Stimulated activated CD4-positive, alpha-beta T cell treated with anti-CD3 and anti-CD28 coated beads, Interleukin-2, amount 100 ng/mL, for 48 hours (primary cell): ENCODE data around the gene SFR1.

Experiments
- DNase-seq, 2 donors: peaks; one replicate each; pipeline ENCODE4 v3.0.0-alpha.2; 2020

Gene SFR1, protein sequence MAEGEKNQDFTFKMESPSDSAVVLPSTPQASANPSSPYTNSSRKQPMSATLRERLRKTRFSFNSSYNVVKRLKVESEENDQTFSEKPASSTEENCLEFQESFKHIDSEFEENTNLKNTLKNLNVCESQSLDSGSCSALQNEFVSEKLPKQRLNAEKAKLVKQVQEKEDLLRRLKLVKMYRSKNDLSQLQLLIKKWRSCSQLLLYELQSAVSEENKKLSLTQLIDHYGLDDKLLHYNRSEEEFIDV

DNA sequence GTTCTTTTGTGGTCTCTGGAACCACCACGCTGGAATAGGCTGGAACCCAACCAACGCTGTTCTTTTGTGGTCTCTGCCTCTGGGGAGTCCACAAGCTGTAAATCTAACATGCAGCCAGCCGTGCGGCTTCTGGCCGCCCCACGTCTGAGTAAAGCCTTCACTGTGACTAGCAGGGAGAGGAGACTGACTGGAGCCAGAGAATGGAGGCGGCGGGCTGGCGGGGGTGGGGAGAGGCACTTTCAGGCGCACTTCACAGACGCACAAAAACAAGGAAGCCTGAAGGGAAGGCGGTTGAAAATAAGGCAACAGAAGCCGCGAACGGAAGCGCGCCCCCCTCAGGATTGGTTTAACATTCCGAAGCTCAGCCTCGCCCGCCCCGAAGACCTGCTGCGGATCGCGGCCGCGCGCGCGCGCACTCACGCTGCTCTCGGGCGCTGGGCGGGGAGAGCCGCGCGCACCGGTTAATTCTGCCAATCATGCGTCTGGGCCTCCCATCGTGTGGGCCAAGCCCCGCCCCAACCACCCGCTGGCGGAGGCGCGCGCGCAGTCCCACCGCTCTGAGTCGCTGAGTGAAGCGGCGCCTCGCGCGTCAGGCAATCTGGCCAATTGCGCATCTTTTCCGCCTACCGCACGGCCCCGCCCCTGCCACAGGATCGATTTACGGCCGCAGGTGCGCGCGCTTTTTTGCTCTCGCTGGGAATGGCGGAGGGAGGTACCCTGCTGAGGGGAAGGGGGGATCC is at the start of gene SFR1:
SFR1 (plus strand) TSS at position 687 of the 740 bp plus-strand sequence; CDS start at position 700, 13 bp downstream.
- DNase-seq: peak; percentile 96 to 97

DNA sequence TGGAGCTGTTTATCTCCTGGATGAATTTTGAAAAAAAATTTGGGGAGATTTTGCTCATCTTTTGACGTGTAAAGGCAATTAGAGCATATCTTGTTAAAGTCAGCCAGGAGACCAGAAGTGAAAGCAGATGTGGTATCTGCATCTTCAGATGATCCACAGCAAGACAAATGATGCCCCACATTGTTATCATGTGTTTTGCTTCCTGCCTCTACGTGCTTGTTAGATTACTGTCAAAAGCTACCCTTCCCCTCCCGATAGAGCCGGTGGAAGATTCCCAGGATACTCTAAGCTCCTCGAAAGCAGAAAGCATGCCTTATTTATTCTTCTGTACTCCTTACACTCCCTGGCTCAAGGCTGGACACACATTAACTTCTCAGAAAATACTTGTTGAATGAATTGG is 49.2 kb upstream of the SFR1 start:
- no peak for DNase-seq

DNA sequence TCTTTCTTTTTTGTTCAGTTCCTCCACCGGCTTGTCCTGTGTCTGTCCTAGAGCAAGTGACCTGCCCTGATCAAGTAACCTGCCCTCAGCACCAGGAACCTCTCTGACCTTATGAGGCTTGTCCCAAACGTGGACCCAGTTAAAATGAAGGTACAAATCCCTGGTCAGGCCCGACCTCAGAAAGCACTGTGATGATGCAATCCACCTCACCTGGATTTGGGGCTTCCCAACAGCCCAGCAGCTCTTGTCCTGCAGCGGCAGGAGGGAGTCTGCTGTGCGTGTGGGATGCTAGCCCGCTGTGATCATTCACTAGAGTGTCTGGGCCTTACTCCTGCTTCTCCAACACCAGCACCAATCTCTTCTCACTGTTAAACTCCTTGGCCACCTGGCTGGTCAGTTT is 47.5 kb upstream of the SFR1 start:
- DNase-seq: no peak

DNA sequence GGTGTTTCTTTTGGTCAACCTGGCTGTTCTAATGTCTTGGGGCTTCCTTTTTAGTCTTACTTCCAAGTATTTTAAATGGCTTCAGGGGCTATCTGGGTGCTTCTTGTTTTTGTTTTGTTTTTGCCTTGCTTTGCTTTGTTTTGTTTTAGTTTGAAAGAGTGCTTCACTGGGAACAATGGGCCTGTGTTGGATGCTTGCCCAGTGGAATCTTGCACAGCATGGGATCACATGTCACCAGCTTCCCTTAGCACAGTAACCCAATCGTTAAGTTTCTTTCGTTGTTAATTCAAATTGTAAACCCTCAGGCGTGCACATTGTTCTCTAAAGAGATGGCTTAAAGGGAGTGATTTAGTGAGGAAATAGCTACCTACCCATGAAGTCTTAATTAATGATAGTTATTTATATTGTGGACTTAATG is 45.2 kb upstream of the SFR1 start:
- no peak for DNase-seq

DNA sequence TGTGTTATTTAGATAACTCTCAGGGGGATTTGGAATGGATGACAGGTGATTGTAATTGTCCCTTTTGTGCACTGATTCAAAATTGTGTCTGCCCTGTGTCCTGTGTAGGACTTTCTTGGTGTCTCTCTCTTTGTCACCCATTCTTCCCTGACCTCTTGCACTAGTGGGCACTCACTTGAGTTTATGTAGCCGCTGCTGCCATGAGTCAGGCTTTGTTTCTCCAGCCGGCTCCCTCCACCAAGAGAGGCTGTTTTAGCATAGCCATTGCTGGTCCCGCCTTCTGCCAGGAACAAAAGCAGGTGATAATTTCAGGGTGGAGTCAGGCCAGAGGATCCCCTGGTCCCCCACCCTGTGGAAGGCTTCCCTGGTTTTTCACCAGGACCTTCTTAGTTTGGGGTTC is 44.7 kb upstream of the SFR1 start:
- DNase-seq: no peak

DNA sequence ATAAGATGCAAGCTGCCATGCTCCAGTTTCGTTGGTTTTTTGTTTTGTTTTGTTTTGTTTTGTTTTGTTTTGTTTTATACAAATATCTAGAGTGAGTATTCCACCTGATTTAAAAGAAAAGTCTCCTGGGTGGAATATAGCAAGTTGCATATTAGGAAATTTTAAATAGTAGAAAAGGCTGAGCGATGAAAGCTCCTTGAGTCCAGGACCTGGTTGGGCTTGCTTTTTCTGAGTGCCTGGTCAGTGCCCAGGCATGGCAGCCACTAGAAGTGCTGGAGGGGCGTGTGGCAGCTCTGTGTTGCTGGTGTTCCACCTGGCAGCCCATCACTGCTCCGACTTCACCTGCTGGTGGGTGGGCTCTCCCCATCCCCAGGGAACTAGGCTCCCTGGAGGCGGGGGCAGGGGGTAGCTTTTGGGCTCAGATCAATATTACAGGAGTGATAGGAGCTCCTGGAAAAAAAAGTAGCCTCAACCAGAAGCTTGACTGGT is 44.3 kb upstream of the SFR1 start:
- DNase-seq: no peak

DNA sequence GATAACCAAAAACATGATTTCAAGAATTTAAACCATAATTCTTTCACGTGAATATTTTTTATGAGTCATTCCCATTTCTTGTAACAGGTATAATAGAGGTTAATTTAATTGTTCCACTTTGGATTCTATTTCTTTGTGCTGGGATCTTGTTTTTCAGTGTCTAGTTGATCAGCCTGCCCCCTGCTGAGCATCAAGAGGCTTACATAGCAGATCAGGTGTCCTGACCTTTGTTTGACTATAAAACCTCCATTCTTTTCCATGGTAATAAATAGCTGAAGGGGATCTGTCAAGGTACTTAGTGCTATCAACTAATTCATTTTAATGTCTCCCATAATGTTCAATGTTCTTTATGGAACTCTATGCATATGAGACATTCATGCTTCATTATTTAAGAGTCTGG is 41.2 kb upstream of the SFR1 start:
- no peak for DNase-seq

DNA sequence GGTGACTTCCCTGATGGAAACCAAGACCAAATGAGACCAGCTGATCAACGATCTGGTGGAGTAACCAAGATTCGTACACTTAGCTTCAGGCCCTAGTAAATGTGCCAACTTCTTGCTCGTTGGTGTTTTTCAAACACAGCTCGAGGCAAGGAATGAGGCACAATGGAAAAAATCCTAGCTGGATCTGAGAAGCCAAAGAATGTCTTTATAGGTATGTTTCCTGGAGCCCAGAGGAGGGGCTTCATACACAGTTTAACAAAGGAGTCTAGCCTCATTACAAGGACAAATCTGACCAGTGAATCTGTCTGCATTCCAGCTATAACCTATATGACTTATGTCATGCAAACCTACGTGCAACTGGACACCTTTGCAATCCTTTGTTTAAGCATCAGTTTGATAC is 40.0 kb upstream of the SFR1 start:
- no peak for DNase-seq

DNA sequence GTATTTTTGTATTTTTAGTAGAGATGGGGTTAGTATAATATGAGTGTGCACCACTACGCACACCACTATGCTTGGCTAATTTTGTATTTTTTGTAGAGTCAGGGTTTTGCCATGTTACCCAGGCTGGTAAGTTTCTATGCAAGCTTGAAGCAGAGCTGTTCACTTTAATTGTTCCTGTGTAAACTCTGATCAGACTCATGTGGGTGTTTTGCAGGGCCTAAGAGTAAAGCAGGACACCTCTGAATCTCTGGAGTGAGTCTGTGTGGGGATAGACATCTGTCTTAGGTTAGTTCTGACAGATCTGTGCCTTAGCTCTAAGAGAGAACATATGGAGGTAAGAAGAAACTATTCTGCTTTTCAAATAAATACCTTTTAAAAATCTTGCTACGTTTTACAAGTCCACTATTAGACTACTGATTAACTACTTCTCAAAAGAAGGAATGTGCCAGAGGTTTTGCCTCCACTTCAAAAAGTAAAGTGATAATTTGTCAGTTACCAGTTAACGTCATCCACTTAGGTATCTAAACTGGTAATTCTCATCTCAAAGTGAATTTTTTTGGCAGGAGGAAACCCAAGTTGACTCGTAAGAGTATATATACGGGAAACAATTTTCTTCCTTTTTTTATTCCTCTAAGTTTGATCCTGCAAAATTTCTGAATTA is 37.4 kb upstream of the SFR1 start:
- DNase-seq: no peak

DNA sequence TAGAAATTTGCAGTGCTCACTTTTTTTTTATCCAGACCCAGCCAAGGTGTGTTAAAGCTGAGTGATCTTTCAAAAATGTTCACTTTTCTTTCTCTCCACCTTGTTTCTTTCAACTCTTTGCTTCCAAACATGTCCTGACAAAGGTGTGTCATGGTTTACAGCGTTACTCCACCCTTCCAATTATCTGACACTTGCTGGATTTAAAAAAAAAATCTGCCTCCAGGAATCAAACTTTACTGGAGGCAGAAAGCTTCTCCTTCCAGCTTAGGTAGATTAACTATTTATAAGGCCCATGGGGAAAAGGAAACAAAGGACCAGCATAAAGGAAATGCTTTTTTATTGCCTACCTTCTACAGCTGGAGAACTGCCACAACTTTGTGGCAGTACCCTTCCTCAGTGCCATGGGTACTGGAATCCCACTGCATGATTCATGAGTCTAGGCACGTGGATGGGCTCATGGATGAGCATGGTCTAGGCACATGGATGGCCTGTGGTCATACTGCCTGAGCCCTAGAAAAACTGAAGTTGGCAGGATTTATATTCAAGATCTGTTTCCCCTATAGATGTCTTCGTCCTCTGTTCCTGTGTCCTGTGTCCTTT is 36.1 kb upstream of the SFR1 start, which contains the start of gene COL17A1:
COL17A1 (minus strand) TSS at position 80 of the 600 bp plus-strand sequence. CDS start 5,207 bp downstream, outside the sequence.
- no peak for DNase-seq

DNA sequence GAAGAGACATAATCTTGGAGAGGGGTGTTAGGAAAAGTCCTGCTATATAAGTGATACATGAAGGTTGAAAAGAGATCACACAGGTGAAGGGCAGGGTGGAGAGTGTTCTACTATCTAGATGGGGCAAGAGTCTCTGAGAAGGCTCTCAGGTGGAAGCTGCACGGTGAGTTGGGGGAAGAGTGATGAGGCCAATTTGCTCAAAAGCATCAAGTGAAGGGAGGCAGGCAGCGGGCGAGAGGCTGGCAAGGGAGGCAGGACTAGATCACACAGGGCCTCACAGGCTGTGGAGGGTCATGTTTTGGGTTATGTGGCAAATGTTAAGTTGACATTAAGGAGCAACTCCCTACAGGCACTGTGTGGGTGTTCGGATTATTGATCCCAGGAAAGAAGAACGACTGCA is 33.7 kb upstream of the SFR1 start:
- DNase-seq: no peak

DNA sequence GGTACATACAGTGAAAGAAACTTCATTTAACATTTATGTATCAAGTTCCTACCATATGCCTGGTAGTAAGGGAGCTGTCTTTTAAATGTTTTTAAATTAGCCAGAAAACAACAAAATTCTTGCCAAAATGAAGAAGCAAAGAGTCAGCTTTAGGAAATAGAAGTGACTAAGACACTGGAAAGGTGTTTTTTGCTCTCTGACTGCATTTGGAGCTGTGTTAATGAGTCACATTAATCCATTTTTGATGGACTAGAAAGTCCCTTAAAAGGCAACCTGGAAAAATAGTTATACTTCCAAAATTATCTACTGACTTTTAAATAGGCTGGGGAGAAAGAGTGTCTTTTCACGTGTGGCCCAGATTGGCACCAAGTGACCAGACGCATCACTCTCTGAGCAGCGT is 32.4 kb upstream of the SFR1 start:
- no peak for DNase-seq

DNA sequence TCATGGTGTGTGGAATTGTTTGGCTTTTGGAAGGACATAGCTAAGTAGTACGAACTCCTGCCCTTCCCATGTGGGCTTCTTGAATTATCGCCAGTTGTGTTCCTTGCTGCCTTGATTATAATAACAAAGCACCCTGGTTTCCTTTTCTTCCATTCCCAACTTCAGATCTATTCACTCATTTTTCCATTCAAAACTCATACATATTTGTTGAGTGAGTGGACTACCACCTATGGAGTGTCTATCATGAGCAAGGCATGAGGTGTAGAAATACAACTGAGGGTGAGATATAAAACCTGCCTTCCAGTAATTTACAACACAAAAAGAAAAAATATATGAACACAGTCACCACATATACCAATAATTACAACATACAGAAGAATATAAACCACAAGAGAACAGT is 31.4 kb upstream of the SFR1 start:
- no peak for DNase-seq

DNA sequence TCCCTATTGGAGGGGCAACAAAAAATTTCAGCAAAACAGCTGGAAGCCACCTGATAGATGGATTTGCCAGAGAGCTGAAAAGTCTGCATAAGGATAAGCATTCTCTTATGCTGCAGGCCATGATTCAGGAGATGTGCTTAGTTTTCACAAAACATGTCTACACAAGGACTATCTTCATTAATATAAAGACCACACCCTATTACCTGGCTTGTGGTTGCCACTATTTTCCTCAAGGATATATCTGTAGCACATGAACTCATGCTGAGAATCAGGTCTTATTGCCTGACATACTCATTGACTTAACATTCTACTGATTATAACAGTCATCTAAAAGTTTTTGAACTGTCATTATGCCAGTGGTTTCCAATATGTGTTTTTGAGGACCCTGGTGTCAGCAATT is 29.2 kb upstream of the SFR1 start:
- DNase-seq: no peak

DNA sequence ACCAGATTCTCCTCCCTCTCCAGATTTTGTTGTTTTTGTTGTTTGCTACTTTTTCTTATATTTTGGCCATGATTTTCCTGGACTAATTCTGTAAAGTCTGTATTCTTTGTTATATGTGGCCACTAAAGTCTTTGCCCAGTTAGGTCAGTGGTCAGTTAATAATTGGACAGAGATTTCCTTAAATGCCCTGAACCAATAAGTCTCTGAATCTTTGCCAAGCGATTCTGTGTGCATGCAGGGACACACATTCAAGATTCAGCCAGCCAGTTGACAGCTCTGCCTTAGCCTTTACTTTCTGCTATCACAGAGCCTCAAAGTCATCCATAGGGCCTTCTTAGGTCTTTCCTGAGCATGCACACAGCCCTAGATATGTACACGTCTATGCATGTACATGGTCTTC is 25.3 kb upstream of the SFR1 start:
- DNase-seq: no peak

DNA sequence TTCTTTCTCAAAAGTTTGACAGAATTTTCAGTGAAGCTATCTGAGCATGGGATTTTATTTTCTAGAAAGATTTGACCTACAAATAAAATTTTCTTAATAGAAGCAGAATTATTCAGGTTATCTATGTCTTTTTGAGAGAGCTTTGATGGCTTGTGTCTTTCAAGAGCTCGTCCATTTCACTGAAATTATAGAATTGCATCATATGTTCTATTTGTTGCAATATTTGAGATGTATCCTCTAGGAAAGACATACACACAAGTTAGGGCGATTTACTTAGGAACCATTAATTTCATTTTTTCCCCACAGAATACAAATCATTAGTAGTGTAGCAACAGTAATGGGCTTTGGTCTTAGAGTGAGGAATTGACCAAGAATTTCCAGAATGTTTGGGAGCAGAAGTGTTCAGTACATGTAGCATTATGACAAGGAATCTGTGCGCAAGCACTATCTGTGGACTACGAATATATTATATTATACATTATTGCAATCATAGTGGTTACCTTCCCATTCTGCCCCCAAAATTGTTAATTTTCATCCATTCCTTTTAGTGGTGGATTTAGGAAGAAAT is 23.5 kb upstream of the SFR1 start:
- no peak for DNase-seq

DNA sequence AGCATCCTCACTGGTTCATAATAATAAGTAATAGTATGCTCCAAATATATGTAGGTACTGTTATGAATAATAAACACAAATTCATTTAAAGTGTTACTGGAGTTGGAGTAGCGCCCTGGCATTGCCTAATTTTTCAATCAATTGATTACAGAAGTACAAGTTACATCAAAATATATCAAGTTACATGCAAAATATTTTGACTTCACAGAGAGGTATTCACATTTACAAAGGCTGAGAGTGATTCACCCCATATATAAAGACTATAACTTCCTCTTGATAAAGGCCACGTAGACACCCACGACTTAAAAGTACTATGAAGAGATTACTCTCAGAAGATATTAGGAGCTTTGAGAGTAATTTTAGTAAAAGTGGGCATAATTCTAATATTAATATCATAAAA is 22.7 kb upstream of the SFR1 start:
- no peak for DNase-seq

DNA sequence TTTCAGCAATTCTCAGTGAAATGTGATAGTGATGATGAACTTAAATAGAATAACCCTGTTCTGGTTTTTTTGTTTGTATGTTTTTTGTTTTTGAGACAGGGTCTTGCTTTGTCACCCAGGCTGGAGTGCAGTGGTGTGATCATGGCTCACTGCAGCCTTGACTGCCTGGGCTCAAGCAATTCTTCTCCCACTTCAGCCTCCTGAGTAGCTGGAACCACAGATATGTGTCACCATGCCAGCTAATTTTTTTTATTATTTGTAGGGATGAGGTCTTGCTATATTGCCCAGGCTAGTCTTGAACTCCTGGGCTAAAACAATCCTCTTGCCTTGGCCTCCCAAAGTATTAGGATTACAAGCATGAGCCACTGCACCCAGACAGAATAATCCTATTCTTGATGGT is 22.0 kb upstream of the SFR1 start:
- DNase-seq: no peak

DNA sequence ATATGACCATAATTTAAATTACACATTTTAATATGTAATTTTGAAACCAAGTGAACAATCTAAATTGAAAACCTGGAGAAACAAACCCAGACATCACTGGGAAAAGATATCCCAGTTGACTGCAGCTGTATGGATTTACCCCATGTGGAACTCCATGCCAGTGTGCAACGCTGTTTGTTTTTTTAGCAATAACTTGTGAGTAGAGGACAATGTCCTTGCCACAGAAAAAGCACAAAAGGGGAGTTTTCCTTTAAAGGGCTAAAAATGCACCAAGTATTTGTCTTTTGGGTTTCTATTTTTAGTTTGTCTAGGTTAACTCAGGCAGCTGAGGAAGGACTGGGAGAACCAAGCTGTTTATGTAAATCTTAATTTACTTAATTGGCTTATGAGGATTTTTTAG is 21.2 kb upstream of the SFR1 start:
- DNase-seq: no peak

DNA sequence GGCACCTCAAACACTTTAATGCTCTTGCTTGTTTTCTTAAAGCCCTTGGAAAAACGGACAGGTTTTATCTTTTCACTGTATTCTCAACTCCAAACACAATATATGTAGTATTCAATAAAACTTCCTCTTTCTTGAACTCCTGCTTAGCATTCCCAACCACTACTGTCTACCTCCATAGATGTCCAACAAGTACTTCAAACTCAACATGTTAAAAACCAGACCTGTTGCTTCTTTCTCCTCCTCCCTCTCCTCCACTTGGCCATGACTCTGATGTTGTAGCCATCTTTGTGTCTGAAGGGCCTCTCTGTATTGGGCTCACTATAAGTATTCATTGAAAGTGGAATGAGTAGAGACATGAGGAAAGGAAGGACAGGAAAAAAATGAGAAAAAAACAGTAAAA is 20.1 kb upstream of the SFR1 start:
- DNase-seq: no peak

DNA sequence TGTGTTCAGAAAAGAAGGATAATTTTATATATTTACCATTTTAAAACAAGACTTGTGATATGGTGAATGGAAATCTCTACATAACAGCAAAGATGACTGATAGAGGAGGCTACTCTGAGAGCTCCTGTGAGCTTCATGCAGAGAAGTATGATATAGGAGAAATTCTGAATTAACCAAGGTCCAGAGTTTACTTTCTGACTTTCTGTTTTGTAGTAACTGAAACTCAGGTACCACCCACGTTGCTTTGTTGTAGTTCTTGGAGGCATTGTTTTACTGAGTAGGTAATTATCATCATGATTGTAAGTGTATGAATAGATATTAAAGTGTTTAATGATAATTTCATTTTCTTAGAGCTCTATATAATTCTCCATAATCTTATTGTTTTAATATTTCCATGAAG is 18.0 kb upstream of the SFR1 start:
- no peak for DNase-seq

DNA sequence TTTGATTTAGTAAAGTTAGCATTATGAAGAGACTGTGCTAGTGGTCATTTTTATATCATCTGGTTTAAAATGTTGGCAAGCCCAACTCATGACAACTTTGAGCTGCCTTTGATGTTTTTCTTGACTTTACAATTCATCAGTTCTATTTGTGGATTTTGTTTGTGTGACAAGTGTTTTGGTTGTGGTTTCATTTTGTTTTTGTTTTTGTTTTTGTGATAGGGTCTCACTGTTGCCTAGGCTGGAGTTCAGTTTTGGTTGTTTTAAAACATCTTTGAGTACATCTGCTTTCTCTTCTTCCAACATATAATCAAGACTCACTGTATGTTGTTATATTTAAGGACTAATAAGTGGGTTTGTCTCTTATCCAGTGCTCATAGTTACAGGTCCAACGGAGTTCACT is 17.6 kb upstream of the SFR1 start:
- no peak for DNase-seq

DNA sequence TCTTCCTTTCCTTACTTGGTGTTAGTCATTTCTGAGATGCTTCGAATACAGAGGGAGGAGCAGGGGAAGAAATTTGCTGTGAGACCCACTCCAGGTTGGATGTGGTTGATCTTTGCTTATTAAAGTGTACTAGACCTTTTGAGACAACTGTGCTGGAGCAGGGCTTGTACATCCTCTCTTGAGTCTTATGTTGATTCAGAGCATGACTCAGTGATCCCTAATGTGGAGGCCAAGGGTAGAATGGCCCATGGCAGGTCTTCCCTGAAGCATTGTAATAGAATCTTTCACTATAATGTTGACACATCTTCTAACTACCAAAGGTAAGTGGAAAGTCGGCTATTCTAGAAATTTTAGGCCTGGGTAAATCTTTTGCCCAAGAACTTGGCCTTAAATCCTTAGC is 17.0 kb upstream of the SFR1 start:
- DNase-seq: no peak
